ENCODE measurements around the gene CAST.

- TF ChIP-seq CTCF (tag by site-specific recombination; IDR thresholded peaks at IDR 0.05): no peak
- TF ChIP-seq ZNF670 (tag by site-specific recombination; IDR thresholded peaks at IDR 0.05; ENCODE audit: low read depth): no peak
- TF ChIP-seq ZFHX2 (tag by site-specific recombination; conservative IDR thresholded peaks at IDR 0.05): no peak
- TF ChIP-seq REPIN1 (tag by site-specific recombination; IDR thresholded peaks at IDR 0.05; ENCODE audit: low read depth): no peak
These were observed 106.6 kb downstream of the CAST start for GRCh38 chr5:96768708-96769251.

Data from HEK293 (cell line).